Activated gamma-delta T cell treated with Interleukin-2 at 50 U/mL for 16 hours (primary cell): ENCODE results near the gene FAM193A.
"Not testable (repeated sequence)": the region's sequence is repeated elsewhere in the genome, so short reads cannot be mapped to it uniquely, and the experiment has no call there.

Experiments
- DNase-seq: peaks from one replicate; pipeline ENCODE4 v3.0.0-alpha.2; 2020

FAM193A gene, protein sequence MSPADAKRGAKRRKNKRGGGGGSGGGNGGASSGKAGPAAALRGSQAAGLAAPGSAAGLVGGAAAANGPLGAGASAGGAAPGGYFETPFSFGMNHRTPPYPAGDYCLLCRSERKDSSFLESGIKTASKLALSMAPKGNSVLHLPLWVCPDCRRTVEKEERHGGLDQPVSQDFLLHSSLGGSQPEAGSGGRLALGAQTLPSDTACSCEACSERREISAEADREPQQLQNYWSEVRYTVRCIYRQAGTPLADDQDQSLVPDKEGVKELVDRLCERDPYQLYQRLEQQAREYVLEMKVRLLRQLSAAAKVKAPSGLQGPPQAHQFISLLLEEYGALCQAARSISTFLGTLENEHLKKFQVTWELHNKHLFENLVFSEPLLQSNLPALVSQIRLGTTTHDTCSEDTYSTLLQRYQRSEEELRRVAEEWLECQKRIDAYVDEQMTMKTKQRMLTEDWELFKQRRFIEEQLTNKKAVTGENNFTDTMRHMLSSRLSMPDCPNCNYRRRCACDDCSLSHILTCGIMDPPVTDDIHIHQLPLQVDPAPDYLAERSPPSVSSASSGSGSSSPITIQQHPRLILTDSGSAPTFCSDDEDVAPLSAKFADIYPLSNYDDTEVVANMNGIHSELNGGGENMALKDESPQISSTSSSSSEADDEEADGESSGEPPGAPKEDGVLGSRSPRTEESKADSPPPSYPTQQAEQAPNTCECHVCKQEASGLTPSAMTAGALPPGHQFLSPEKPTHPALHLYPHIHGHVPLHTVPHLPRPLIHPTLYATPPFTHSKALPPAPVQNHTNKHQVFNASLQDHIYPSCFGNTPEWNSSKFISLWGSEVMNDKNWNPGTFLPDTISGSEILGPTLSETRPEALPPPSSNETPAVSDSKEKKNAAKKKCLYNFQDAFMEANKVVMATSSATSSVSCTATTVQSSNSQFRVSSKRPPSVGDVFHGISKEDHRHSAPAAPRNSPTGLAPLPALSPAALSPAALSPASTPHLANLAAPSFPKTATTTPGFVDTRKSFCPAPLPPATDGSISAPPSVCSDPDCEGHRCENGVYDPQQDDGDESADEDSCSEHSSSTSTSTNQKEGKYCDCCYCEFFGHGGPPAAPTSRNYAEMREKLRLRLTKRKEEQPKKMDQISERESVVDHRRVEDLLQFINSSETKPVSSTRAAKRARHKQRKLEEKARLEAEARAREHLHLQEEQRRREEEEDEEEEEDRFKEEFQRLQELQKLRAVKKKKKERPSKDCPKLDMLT (N-terminal part only)

GRCh38 chr4:2536193-2537010 lies at the start of gene FAM193A:
TSS of gene FAM193A (plus strand) at chr4:2536647. CDS start at chr4:2536916, 269 bp downstream.
- DNase-seq, result peak; percentile 98

- no peak for DNase-seq
Measured at GRCh38 chr4:2486981-2487380, 49.5 kb upstream of the FAM193A start.

DNA sequence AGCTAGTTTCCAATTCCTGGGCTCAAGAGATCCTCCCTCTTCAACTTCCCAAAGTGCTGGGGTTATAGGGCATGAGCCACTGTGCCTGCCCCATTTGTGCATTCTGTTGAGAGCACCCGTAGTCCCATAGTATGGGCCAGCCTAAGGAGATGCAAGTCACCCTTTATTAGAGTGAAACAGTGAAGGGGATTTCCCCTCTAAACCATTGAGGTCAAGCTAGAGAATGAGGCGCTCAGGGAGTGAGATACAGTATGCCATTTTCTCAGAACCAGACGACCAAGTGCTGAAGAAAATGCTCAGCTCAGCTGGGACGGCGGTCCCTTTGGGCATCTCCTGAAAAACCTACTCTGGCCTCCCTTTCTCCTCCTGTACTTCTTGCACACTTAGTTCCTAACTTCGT lies 48.8 kb upstream of the FAM193A start:
- DNase-seq, result no peak

DNA sequence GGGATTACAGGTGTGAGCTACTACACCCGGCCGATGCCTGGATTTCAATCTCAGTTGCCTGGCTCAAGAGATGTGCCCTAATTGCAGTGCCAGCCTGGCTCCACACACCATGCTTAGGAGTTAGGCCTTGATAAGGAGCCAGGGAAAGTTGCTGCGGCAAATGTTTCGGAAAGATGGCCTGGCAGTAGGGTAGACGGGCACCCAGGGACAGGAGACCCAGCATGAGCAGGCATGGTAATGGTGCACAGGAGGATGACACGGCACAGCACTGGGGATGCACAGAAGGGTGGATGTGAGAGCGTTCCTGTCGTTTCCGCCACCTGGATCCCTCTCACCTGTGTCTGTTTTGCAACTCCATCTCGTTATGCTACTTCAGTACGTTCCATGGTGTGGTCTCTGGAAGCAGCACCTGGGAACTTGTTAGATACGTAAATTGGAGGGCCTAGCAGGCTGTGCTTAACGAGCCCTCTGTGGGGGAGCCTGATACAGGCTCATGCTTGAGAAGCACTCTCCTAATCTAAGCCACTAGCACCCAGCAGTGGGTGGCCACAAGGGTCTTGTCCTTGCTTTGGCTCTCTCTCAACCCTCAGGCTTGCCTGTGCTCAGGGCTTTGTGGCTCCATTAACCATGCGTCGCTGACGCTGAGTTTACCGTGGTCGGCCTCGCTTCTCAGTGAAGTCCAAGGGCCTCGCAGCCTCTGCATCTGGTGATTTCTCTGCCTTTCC lies 47.2 kb upstream of the FAM193A start:
- DNase-seq, result no peak

DNA sequence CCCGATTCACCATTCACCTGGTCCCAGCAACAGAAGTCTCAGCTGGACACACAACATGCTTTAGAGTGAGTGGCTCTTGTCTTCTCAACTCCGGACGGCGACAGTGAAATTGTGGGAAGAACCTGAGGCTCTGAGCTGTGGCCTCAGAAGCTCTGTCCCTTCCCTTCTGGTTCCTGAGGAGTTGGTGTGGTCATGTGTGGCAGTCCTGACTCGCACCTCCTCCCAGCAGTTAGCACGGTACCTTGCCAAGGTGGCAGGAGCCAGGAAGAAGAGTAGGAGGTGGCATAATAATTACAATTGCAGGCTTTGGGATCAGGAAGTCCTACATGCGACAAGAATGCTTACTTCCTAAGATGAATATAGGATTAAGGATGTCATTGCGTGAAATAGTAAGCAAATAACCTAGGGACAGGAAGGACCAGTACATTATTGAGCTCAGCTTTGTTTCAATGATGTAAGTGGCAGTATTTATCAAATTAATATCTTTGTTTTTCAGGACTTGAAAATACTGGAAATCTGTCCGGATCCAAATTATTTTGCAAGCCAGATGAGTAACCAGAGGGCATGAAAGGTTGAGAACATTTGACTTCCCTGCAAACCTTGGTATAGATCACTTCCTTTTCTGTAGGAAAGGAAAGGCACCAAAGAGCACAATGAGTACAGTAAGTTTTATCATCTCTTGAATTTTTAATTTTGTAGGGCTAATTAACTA lies 46.5 kb upstream of the FAM193A start:
- no peak for DNase-seq

DNA sequence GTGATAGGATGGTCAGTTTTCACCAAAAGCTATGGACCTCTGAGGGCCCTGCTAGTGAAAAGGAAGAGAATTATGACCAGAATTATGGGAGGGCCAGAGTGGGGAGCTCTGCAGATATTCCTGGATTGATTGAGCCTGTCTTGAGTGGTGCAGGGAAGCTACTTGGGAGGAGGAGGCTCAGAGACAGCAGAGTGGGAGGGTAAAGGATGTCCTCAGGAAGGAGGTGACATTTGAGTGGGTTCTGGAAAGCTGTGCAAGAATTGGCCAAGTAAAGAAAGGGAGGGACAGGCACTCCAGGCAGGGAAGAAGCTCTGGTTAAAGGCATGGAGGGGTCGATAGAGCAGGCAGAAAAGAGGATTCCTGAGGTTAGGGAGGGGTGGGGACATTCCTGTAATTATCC lies 43.5 kb upstream of the FAM193A start:
- DNase-seq, result no peak

GRCh38 chr4:2494992-2495391 lies 41.5 kb upstream of the FAM193A start:
- DNase-seq, result no peak

DNA sequence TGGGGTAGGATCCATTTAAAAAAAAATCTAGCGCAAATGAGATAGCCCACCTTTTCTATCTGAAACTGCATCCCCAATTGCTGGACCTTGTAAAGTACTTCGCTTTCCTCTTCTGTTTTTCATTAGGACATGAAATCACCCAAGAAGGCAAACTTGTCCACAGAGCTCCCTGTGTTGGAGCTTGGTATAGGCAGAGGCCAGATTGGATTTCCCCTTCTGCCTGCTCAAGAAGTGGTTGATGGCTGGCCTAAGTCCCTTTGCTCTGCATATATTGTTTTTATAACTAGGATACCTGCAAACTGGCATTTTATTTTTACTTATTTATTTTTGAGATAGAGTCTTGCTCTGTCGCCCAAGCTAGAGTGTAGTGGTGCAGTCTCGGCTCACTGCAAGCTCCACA lies 39.1 kb upstream of the FAM193A start:
- no peak for DNase-seq

DNA sequence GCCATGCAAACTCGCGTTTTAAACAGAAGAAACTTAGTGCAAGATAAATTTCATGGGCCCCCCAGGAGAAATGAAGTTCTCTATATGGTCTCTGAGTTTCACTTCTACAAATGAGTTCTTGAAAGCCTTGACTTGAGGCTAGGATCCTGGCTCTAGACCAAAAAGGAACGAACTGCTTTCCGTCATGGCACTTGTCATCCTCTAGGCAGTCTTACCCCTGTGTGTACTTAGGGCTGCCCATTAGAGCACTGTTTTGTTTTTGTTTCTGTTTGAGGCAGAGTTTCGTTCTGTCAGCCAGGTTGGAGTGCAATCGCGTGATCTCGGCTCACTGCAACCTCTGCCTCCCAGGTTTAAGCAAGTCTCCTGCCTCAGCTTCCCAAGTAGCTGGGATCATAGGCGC lies 38.5 kb upstream of the FAM193A start:
- DNase-seq, result no peak

DNA sequence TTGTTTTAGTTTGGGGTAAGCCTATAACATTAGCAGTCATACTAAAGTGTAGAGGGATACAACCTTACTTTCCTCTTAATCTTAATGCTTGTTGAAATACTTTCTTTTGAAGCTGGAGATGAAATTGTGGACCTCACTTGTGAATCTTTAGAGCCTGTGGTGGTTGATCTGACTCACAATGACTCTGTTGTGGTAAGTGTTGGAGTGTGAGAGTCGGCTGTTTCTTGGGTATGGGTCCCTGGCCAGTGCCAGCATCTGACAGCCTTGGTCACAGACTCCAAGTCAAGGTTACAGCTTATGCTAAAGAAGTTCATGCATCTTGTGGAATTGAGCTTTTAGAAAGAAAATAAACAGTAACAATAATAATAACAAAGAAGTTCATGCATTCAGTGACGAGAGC lies 35.9 kb upstream of the FAM193A start:
- no peak for DNase-seq

GRCh38 chr4:2501034-2501594 lies 35.3 kb upstream of the FAM193A start:
- DNase-seq, result no peak

DNA sequence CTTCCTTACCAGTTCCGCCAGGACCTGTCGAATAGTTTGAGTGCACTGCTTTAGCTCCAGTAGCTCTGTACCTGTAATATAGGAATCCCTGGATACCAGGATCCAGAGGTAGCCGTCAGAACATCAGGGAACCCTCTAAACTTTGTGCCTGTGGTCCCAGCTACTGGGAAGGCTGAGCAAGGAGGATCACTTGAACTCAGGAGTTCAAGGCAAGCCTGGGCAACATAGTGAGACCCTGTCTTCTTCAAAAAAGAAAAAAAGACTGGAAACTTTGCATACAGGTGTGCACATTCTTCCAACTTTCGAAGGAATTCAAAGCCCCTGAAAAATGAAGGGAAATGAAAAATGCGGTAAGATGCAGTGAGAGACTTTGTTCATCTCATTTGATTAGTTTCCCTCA lies 32.6 kb upstream of the FAM193A start:
- no peak for DNase-seq

DNA sequence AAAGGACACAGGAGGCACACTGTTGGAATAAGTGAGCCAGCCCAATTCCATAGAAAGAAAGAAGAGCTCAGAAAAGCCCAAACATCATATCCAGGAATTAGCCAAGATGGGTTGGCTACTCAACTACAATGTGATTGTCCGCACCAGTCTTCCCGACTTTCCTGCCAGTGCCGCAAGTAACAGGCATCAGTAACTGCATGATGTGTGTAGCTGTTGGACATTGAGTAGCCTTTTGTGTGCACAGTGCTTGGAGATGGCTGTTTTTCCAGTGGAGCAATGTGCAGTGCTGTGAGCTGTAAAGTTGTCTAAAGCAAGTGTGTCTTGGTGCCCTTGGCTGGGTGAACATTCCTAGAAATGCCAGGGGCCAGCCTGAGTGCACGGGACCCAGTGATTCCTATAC lies 29.2 kb upstream of the FAM193A start:
- DNase-seq, result no peak

GRCh38 chr4:2507855-2508254 lies 28.6 kb upstream of the FAM193A start:
- DNase-seq, result no peak

DNA sequence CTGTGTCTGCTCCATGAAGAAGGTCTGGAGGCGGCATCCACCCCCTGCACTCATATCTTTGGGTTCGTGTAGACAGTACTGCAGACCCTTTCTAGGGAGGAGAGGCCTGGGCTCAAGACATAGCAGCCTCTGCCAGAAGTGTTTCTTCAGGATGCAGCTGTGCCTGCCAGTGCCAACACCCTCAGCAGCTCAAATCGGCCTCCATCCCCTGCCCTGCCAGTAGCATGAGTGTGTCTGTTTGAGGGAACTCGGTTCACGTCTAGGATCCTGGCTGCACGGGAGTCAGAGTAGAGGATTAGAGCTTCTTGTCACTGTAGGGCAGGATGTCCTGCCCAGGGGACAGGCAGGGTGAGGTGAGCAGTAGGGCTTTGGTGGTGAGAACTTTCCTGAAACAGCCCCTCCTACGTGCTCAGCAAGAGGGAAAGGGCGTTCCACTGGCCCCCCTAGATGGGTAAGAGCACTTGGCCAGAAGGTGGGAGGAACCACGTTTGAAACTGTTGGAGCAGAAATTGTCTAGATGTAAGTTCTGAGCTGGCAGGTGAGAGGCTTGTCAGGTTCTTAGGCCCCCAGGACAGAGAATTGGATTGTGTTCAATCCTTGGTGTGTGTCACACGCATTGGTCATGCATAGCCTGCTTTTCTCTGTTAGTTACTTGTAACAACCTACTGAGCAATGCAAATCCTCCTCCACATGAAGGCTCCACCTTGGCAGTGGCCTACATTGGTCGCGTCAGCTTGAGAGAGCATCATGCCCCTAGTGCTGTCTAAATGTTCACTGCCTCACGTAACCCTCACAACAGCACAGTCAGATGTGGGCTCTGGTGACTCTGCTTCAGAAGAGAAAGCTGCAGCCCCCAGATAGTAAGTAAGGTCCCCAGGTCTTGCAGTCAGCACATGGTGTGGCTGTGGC lies 25.8 kb upstream of the FAM193A start:
- no peak for DNase-seq

DNA sequence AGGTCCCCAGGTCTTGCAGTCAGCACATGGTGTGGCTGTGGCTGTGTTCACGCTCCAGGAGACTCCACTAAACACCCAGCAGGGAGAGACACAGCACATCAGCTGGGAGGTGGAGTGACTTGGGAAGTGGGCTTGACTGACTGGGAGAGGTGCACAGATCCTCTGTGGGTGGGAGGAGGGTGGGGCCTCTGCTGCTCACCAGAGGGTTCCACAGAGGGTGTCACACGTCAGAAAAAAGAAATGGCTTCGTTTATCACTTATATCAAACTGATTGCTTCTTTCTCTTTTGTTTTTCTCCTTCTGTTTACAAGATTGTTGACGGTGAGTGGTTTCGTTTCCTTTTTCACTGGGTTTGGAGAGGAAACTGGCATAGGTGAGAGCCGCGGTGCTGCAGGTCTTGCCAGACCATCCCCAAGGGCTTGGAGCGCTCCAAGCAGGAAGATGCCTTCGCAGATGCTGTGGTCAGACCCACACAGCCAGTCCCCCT lies 24.8 kb upstream of the FAM193A start:
- no peak for DNase-seq

DNA sequence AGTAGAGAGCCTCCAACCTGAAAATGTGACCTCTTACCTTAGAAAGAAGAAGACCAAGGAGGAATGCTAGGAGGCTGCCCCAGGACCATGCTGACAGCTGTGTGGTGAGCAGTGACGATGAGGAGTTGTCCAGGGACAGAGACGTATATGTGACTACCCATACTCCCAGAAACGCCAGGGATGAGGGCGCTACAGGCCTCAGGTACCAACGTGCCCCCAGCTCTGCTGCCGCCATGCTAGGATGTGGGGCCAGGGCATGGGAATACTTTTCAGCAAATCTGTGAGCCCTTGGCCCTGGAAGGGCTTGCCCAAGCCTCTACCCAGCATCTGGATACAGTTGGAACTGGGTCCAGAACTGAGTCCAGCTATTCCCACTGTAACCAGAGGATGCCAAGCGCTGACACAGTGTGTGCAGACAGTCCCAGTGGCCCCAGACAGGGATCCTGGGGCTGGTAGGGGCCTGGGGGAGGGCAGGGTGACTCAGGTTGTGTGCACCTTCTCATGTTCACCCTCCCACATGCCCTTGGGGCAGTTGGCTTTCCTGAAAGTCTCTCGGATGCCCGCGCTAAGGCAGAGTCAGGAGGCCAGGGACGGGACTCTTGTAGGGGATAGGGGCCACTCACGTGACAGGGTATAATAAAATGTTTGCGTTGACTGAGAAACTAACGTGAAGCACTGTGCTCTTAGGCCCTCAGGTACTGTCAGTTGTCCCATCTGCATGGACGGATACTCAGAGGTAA lies 23.9 kb upstream of the FAM193A start:
- no peak for DNase-seq

GRCh38 chr4:2514193-2514592 lies 22.3 kb upstream of the FAM193A start:
- not testable (repeated sequence) for DNase-seq

DNA sequence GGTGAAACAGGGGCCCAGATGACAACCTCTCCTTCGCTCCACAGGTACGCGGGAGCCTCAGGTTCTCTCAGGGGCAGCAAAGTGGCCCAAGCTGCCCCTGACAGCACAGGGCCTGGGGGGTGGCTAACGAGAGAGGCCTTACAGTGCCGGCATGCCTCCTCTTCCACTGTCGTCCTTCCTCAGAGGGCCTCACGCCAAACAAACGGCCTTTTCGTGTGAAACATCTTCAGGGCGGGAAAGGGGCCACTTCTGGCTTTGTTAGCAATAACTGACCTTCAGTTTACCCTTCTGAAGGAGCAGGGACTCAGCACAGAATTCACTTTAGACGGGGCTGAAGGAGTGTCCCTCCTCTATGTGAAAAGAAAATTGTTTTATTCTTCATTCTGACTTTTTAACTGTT lies 21.5 kb upstream of the FAM193A start:
- not testable (repeated sequence) for DNase-seq
